HepG2 (cell line): ENCODE results near the gene FAM174C. TPM values are rescaled to one million over a fixed set of nuclear protein-coding genes. Genes with fewer than 3 reads are reported as not detected.

Experiments used
- CENPT ChIP-seq: sonication (generic); formaldehyde crosslinking; IDR thresholded peaks from 2 replicates; pipeline ENCODE4 v1.8.0; 2022; ENCODE audit warnings: low read depth, mild to moderate bottlenecking, moderate library complexity, missing genetic modification reagents
- FIP1L1 ChIP-seq: fragments of 200-400 bp; formaldehyde crosslinking; IDR thresholded peaks from 2 replicates; pipeline ENCODE4 v1.6.1; 2018; ENCODE audit warnings: low read depth, mild to moderate bottlenecking, low read length, moderate library complexity, borderline replicate concordance; ENCODE audit not compliant: insufficient read depth
- HNF4G ChIP-seq, 2 experiments: sonication (generic) in 1 of 2; formaldehyde crosslinking in 1 of 2; IDR thresholded peaks; 2 replicates each; pipeline versions ENCODE4 v1.4.0 to v1.6.1; 2011 to 2020; ENCODE audit warnings: borderline replicate concordance in 2 of 2, low read depth in 2 of 2, mild to moderate bottlenecking in 2 of 2, low read length in 1 of 2, missing genetic modification reagents in 1 of 2, moderate library complexity in 1 of 2
- KLF6 ChIP-seq: IDR thresholded peaks from 2 replicates; pipeline ENCODE4 v1.8.0; 2016; ENCODE audit warnings: missing biosample characterization, missing genetic modification reagents
- NFYB ChIP-seq: sonication (generic); formaldehyde crosslinking; IDR thresholded peaks from 2 replicates; pipeline ENCODE4 v1.4.0; 2020; ENCODE audit warnings: missing genetic modification reagents
- ZFP90 ChIP-seq: sonication (generic); formaldehyde crosslinking; IDR thresholded peaks from 2 replicates; pipeline ENCODE4 v1.8.0; 2022; ENCODE audit warnings: missing genetic modification reagents, mild to moderate bottlenecking, inconsistent platforms, borderline replicate concordance
- ZFY ChIP-seq: sonication (generic); formaldehyde crosslinking; IDR thresholded peaks from 2 replicates; pipeline ENCODE4 v1.4.0; 2020; ENCODE audit warnings: missing genetic modification reagents
- ZNF337 ChIP-seq: sonication (generic); formaldehyde crosslinking; IDR thresholded peaks from 2 replicates; pipeline ENCODE4 v1.5.1; 2020; ENCODE audit warnings: missing genetic modification reagents, low read depth, mild to moderate bottlenecking, borderline replicate concordance
- ZNF883 ChIP-seq: sonication (generic); formaldehyde crosslinking; IDR thresholded peaks from 2 replicates; pipeline ENCODE4 v1.5.1; 2020; ENCODE audit warnings: mild to moderate bottlenecking, missing genetic modification reagents; ENCODE audit errors: not compliant biosample characterization
- polyA plus RNA-seq, 8 experiments: library from polyadenylated mRNA; depleted of rRNA in 3 of 8; stranded (reverse) in 7 of 8; unstranded in 1 of 8; fragments of >200 nt; fragmentation: Illumina TruSeq in 4 of 8; extraction: Trizol in 4 of 8; gene quantifications; 2 replicates each; pipeline versions ENCODE4 v1.2.1 to v1.2.3, GENCODE V29; 2011 to 2016; ENCODE audit warnings: low read depth in 4 of 8, missing spikeins in 1 of 8, mixed read lengths in 1 of 8; ENCODE audit not compliant: insufficient read depth in 1 of 8
- total RNA-seq, 5 experiments: library from RNA; depleted of rRNA; stranded (reverse); fragments of >200 nt; fragmentation: Illumina TruSeq; extraction: Trizol; gene quantifications; 2 replicates each; pipeline ENCODE4 v1.2.3, GENCODE V29; 2016; ENCODE audit warnings: low read depth in 1 of 5
- TF ChIP-seq, protein P1 (sequence below): sonication (generic); formaldehyde crosslinking; conservative IDR thresholded peaks from 2 replicates; pipeline ENCODE4 v1.8.0; 2022; ENCODE audit warnings: mild to moderate bottlenecking, moderate library complexity, missing genetic modification reagents
- TF ChIP-seq, protein P2 (sequence below): sonication (generic); formaldehyde crosslinking; IDR thresholded peaks from 2 replicates; pipeline ENCODE4 v1.4.0; 2020; ENCODE audit warnings: missing genetic modification reagents
- TF ChIP-seq, protein P3 (sequence below): sonication (generic); formaldehyde crosslinking; IDR thresholded peaks from 2 replicates; pipeline ENCODE4 v1.5.0; 2020; ENCODE audit warnings: missing genetic modification reagents
- TF ChIP-seq, protein P4 (sequence below), 2 experiments: sonication (generic) in 1 of 2; formaldehyde crosslinking in 1 of 2; IDR thresholded peaks; 2 replicates each; pipeline versions ENCODE4 v1.6.1 to v1.9.0; 2014 to 2022; ENCODE audit warnings: antibody characterized with exemption in 1 of 2, borderline replicate concordance in 1 of 2, inconsistent platforms in 1 of 2, low read depth in 1 of 2, missing genetic modification reagents in 1 of 2
- TF ChIP-seq, protein P5 (sequence below): IDR thresholded peaks from 2 replicates; pipeline ENCODE4 v1.6.1; 2018; ENCODE audit warnings: missing genetic modification reagents, mild to moderate bottlenecking, missing compliant biosample characterization
- TF ChIP-seq, protein P6 (sequence below): sonication (generic); formaldehyde crosslinking; IDR thresholded peaks from 2 replicates; pipeline ENCODE4 v1.5.0; 2020; ENCODE audit warnings: mild to moderate bottlenecking, low read depth, missing genetic modification reagents, borderline replicate concordance

The FAM174C gene
- total and polyA plus RNA-seq, 2 of the 13 experiments (the other 11 are each of a cell fraction or from before 2014, with no cell fraction given), result 19.5 to 31.3 TPM

DNA sequence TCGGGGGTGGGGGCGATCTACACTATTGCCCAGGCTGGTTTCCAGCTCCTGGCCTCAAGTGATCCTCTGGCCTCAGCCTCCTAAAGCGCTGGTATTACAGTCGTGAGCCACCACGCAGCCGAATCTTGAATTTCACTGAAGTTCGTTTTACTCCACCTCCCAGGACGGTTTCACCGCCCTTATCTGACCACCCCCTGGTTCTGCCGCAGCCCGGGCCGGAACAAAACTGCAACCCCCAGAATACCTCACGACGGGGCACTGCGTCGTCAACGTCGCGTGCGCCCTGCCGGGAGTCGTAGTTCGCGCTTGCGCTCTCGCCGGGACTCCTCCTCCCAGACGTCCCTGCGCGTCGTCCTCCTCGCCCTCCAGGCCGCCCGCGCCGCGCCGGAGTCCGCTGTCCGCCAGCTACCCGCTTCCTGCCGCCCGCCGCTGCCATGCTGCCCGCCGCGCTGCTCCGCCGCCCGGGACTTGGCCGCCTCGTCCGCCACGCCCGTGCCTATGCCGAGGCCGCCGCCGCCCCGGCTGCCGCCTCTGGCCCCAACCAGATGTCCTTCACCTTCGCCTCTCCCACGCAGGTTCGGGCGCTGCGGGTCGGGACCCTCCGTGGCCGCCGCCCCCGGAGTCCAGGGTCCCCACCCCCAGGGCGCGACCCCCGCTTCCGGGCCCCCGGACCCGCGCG is 33.8 kb upstream of the FAM174C start, which contains the start of gene ATP5F1D (continued):
- TF ChIP-seq ZFY (CRISPR knock-in tag) (peak; percentile 88), ZNF883 (CRISPR knock-in tag) (peak; percentile 41), CENPT (CRISPR knock-in tag) (0 out of 2 replicates have a peak, but pooled peaks have one; percentile 43), HNF4G (IDR thresholded peaks at IDR 0.05; ENCODE audit: borderline replicate concordance, low read depth, low read length) (no peak), HNF4G (CRISPR knock-in tag; IDR thresholded peaks at IDR 0.05; ENCODE audit: borderline replicate concordance, low read depth) (0 out of 2 replicates have a peak, but pooled peaks have one; percentile 38), NFYB (CRISPR knock-in tag) (0 out of 2 replicates have a peak, but pooled peaks have one; percentile 29), ZFP90 (0 out of 2 replicates have a peak, but pooled peaks have one; percentile 54), ZNF337 (CRISPR knock-in tag) (peak; percentile 8; the same call in 1 of the 2 replicates), KLF6 (CRISPR knock-in tag) (peak; percentile 61; the same call in 1 of the 2 replicates), FIP1L1 (no peak)
- TF ChIP-seq, protein P1, sequence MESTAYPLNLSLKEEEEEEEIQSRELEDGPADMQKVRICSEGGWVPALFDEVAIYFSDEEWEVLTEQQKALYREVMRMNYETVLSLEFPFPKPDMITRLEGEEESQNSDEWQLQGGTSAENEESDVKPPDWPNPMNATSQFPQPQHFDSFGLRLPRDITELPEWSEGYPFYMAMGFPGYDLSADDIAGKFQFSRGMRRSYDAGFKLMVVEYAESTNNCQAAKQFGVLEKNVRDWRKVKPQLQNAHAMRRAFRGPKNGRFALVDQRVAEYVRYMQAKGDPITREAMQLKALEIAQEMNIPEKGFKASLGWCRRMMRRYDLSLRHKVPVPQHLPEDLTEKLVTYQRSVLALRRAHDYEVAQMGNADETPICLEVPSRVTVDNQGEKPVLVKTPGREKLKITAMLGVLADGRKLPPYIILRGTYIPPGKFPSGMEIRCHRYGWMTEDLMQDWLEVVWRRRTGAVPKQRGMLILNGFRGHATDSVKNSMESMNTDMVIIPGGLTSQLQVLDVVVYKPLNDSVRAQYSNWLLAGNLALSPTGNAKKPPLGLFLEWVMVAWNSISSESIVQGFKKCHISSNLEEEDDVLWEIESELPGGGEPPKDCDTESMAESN (CRISPR knock-in tag), result peak; percentile 6; the same call in 1 of the 2 replicates
- TF ChIP-seq, protein P2, sequence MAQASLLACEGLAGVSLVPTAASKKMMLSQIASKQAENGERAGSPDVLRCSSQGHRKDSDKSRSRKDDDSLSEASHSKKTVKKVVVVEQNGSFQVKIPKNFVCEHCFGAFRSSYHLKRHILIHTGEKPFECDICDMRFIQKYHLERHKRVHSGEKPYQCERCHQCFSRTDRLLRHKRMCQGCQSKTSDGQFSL, result 0 out of 2 replicates have a peak, but pooled peaks have one; percentile 21
- TF ChIP-seq, protein P3, sequence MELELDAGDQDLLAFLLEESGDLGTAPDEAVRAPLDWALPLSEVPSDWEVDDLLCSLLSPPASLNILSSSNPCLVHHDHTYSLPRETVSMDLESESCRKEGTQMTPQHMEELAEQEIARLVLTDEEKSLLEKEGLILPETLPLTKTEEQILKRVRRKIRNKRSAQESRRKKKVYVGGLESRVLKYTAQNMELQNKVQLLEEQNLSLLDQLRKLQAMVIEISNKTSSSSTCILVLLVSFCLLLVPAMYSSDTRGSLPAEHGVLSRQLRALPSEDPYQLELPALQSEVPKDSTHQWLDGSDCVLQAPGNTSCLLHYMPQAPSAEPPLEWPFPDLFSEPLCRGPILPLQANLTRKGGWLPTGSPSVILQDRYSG (CRISPR knock-in tag), result peak; percentile 14; the same call in 1 of the 2 replicates
- TF ChIP-seq, protein P4, sequence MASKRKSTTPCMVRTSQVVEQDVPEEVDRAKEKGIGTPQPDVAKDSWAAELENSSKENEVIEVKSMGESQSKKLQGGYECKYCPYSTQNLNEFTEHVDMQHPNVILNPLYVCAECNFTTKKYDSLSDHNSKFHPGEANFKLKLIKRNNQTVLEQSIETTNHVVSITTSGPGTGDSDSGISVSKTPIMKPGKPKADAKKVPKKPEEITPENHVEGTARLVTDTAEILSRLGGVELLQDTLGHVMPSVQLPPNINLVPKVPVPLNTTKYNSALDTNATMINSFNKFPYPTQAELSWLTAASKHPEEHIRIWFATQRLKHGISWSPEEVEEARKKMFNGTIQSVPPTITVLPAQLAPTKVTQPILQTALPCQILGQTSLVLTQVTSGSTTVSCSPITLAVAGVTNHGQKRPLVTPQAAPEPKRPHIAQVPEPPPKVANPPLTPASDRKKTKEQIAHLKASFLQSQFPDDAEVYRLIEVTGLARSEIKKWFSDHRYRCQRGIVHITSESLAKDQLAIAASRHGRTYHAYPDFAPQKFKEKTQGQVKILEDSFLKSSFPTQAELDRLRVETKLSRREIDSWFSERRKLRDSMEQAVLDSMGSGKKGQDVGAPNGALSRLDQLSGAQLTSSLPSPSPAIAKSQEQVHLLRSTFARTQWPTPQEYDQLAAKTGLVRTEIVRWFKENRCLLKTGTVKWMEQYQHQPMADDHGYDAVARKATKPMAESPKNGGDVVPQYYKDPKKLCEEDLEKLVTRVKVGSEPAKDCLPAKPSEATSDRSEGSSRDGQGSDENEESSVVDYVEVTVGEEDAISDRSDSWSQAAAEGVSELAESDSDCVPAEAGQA (IDR thresholded peaks at IDR 0.05; ENCODE audit: low read depth), result peak; percentile 85
- TF ChIP-seq, protein P4 (CRISPR knock-in tag; IDR thresholded peaks at IDR 0.05; ENCODE audit: borderline replicate concordance), result no peak
- TF ChIP-seq, protein P5, sequence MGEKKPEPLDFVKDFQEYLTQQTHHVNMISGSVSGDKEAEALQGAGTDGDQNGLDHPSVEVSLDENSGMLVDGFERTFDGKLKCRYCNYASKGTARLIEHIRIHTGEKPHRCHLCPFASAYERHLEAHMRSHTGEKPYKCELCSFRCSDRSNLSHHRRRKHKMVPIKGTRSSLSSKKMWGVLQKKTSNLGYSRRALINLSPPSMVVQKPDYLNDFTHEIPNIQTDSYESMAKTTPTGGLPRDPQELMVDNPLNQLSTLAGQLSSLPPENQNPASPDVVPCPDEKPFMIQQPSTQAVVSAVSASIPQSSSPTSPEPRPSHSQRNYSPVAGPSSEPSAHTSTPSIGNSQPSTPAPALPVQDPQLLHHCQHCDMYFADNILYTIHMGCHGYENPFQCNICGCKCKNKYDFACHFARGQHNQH (CRISPR knock-in tag), result peak; percentile 26
- TF ChIP-seq, protein P6, sequence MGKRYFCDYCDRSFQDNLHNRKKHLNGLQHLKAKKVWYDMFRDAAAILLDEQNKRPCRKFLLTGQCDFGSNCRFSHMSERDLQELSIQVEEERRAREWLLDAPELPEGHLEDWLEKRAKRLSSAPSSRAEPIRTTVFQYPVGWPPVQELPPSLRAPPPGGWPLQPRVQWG (CRISPR knock-in tag), result no peak
